Fibroblast of skin of left quadriceps (primary cell): ENCODE results near the gene NVL.
"Not testable (repeated sequence)": the region's sequence is repeated elsewhere in the genome, so short reads cannot be mapped to it uniquely, and the experiment has no call there.

Experiments used
- DNase-seq, 2 experiments: peaks; one replicate each; pipeline ENCODE4 v3.0.0-alpha.2; 2013; ENCODE audit warnings: low read depth in 2 of 2

Gene NVL

DNA sequence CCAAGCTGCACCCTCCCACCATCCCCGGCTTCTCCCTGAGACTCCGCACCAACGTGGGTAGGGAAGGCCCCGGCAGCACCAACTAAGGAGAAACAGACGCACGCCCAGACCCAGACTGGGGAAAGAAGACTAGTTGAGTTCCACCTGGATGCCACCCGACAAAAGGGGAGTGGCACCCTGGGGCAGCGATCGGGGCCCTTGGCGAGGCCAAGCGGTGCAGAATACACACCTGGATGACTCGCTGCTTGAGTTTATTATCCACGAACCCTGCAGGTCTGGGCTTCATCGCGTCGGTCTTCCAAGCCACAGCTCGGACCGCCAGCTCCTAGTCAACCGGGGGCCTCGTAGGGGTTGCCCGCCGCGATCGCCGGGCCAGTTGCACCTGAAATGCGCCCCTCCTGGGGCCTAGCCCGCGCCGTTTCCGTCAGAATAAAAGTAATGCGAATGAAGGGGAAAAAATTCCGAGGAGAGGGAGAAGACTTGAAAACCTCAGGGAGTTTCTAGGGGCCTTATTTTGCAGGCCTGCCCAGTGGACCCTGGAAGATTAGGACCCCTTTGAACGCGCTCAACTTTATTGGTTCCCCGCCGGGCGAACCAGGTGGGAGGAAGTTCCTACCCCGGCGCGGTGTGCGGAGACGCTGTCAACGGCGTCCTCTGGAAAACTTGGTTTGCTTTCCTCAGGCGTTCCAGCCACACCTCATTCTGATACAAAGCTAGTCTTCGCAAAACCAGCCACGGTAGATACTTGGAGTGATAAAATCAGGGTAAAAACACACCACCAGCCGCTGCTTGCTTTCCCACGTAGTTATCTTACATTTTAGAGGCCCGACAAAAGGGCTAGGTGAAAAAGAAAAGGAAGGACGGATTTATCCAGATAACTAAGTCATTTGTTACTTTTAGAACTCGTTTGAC, at the start of gene NVL:
TSS of gene NVL (minus strand) at position 331 of the 912 bp plus-strand sequence. CDS start at position 286, 45 bp downstream.
- DNase-seq: peak; percentile 75 to 80

DNA sequence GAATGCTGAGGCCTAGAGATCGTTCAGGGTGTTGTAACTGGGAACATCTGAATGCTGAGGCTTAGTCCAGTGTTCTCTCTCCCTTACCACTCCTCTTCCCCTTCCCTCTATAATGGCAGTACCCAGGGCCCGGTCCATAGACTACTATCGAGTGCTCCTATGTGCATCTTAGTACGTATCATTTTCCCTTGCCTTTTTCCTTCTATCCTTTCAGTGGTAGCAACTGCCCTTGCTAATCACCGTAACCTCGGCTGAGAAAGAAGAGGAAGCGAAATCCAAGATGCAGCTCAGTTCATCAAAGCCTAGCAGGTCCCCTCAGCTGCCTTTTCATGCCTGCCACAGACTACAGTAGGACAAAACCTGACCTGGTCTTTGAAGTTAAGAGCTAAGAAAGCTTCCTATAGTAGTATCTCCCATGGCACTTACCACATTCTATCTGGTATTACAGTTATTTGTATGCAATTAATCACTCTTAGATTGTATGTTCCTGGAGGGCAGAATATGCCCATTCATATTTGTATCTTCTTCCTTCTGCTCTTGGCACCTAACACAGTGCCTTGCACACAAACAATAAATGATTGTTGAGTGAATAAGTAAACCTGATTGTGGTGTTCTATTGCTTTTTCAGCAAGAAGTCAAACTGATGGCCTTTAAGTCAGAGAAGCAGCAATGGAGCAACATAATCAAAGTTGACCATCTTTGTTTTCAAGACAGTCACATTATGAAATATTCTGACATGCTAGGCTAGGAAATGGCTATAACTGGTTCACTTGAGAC, 49.1 kb upstream of the NVL start:
- DNase-seq: no peak

DNA sequence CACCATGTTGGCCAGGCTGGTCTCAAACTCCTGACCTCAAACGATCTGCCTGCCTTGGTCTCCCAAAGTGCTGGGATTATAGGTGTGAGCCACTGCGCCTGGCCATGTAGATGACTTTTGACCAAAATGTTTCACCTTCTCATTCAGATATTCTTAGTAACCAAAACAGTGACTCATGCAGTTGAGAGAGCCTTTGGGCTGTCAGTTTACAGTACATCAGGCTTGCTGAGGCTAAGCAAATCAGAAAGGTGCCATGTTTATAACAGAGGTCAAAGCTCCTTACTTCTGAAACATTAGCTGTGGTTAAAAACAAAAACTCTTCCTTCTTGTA, 47.7 kb upstream of the NVL start:
- peak in 1 of 2 experiments; percentile 4 for DNase-seq

DNA sequence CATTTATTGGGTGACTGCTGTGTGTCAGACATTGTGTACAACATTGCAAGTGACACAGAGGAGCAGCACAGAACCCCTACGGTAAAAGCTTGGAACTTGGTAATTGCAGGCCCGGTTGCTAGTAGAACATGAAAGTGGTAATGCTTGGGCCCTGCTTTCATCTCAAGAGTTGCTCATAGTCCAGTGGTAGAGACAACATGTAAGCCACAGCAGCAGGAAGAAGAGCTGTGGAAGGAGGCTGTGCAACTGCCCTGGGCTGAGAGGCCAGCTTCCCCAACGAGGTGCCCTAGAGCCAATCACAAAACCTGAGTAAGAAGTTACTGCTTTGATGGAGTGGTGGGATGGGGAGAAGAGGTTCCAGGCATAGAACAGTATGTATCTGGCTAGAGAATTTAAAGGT, 45.1 kb upstream of the NVL start:
- DNase-seq: no peak

DNA sequence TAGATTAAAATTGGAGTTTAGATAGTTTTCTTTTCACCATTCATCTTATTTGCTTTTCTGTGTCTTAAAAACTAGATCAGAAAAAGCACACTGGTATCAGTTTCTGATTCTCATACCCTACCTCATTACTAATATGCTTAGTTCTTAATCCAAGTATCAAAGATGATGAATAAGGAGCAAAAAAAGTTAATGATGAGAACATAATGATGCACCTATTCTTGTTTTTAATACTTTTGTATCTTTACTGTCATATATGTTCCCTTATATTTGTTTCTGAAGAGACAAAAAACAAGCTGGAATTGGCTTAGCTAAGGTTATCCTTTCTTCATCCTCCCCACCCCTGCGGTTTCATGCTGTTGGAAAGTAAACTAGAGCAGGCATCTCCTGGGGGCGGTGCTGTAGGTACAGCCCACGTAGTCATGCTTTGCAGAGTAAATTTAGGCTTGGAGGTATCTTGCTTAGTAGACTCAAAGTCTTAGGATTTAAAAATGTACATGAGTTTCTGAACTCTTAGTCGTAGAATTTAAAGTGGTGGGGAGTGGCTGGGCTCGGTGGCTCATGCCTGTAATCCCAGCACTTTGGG, 43.1 kb upstream of the NVL start:
- no peak for DNase-seq

DNA sequence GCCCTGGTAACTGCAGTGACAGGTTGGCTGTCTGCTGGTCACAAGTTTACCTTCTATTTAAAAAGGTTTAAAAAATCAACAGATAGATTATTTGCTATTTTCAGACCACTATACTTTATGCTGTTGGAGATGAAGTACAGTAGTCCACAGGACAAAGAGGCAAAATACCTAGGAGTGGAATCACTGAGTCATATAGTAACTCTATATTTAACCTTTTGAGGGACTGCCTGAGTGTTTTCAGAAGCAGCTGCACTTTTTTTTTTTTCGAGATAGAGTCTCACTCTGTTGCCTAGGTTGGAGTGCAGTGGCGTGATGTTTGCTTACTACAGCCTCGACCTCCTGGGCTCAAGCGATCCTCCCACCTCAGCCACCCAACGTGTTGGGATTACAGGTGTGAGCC, 38.4 kb upstream of the NVL start:
- no peak for DNase-seq

DNA sequence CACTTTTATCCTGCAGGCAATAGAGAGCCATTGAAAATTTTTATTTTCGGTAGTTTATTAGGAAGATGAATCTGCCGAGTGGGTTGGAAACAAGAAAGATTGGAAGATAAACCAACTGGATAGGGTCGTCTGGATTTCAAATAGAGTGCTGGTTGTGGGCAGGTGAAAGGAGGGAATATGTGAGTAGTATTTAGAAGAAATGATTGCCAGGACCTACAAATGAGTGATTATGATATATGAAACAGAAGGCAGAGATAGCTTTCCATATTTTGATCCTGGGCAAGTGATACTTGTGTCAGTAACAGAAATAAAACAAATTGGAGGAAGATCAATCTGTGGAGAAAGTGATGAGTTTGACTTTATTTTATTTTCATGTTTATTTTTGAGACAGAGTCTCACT, 29.2 kb upstream of the NVL start:
- DNase-seq: no peak

DNA sequence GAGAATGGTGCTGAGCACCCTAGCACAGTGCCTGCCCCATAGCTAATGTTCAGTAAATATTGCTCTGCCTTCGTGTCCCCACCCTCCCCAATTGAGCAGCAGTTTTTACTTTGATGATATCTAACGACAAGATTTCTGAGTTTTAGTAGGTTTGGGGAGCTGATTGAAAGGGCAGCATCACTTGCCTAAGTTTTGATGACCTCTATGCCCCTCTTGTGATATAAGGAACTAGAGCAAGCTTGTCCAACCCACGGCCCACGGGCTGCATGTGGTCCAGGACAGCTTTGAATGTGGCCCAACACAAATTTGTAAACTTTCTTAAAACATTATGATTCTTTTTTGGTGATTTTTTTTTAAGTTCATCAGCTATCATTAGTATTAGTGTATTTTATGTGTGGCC, 28.3 kb upstream of the NVL start:
- DNase-seq: no peak

DNA sequence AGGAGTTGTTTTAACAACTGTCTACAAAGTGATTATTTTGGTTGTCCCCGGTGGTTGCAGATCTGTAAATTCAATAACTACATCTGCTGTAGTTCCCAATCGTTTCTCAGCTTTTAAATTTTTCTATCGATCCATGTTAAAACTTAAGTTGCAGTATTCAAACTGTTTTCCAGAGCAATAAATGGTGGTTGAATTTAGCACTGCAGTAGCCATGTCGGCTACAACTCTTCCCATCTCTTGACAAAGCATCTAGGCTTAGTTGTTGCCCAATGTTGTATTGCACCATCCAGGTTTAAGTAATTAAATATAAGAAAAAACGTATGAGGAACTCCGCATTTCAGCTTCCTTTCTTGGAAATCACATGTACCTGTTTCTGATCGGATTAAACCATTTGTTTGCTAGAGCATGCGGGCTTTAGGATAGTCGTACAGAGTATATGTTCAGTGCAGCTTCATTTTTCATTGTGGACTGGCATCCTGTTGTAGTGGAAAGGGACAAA, 27.7 kb upstream of the NVL start:
- DNase-seq: peak in 1 of 2 experiments; percentile 30

DNA sequence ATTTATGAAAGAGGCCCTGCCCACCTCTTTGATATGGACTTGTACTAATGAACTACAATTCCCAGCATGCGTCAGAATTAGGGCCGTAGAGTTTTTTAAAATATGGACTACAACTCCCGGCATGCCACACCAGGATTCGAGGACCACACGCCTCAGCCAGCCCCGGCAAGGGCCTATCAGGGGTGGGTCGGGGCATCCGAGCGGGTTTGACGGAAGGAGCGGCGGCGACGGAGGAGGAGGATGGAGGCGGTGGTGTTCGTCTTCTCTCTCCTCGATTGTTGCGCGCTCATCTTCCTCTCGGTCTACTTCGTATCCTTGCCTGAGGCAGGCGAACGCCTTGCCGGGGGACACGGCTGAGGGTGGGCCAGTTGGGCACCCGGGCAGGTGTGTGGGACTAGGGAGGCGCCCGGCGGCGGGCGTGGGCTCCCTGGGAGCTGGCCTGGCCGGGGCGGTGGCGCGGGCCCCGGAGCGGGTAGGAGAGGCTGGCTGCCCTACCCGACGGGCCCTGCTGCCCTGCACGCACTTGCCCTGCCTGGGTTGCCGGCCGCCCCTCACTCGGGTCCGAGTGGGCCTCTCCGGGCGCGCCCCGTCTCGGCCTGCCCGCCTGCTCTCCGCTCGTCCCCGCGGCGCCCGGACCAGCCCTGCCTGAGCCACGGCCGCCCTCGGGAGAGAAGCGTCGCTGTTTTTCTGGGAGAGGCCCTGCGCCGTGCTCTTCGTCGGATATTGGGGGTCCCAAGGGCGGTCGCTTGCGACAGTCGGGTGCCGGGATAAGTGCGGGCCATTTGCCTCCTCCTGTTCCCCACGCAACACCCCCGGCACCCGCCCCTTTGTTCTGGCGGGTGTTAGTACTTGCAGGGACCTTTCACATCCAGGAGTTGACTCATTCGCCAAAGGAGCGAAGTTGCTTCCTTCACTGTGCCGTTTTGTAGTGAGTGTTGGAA, 27.0 kb upstream of the NVL start, which contains the start of gene CNIH4:
TSS of gene CNIH4 (plus strand) at position 195 of the 941 bp plus-strand sequence. CDS start at position 241, 46 bp downstream.
- DNase-seq: peak; percentile 91

DNA sequence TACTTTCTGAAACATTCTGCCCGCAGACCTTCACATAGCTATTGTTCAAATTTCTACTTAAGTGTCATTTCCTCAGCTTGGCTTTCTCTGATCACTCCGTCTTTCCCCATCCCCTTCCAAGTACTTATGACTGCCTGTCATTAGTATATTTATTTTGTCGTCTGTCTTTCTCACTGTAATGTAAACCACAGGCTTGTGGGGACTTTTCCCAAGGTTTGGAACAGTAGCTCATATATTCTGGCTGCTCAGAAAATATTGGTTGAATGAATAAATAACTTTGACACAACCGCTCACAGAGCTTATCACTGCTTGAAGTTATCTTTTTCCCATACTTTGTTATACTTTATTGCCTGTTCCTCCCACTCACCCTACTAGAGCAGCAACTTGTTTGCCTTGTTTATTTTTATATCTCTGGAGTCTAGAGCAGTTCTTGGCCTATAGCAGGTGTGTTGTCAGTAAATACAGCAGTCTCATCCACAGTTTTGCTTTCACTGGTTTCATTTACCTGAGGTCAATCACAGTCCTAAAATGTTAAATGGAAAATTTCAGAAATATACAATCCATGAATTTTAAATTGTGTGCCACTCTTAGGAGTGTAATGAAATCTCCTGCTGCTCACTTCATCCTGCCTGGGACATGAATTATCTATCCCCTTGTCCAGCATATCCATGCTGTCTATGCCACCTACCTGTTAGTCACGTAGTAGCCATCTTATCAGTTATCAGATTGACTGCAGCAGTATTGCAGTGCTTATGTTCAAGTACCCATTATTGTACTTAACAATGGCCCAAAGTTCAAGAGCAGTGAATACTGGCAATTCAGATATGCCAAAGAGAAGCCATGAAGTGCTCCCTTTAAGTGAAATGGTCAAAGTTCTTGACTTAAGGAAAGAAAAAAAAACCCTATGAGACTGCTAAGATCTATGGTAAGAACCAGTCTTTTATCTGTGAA, 24.3 kb upstream of the NVL start:
- DNase-seq: no peak

DNA sequence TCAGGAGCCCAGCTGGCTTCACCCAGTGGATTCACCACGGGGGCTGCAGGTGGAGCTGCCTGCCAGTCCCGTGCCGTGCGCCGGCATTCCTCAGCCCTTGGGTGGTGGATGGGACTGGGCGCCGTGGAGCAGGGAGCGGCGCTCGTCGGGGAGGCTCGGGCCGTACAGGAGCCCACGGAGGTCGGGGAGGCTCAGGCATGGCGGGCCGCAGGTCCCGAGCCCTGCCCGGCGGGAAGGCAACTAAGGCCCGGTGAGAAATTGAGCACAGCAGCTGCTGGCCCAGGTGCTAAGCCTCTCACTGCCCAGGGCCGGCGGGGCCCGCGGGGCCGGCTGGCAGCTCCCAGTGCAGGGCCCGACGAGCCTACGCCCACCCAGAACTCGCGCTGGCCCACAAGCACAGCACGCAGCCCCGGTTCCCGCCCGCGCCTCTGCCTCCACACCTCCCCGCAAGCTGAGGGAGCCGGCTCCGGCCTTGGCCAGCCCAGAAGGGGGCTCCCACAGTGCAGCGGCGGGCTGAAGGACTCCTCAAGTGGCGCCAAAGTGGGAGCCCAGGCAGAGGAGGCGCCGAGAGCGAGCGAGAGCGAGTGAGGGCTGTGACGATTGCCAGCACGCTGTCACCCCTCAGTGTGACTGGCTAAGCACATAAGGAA, 22.6 kb upstream of the NVL start:
- not testable (repeated sequence) for DNase-seq

DNA sequence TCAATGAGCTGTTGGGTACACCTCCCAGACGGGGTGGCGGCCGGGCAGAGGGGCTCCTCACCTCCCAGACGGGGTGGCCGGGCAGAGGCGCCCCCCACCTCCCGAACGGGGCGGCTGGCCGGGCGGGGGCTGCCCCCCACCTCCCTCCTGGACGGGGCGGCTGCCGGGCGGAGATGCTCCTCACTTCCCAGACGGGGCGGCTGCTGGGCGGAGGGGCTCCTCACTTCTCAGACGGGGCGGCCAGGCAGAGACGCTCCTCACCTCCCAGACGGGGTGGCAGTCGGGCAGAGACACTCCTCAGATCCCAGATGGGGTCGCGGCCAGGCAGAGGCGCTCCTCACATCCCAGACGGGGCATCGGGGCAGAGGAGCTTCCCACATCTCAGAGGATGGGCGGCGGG, 19.7 kb upstream of the NVL start:
- not testable (repeated sequence) for DNase-seq

DNA sequence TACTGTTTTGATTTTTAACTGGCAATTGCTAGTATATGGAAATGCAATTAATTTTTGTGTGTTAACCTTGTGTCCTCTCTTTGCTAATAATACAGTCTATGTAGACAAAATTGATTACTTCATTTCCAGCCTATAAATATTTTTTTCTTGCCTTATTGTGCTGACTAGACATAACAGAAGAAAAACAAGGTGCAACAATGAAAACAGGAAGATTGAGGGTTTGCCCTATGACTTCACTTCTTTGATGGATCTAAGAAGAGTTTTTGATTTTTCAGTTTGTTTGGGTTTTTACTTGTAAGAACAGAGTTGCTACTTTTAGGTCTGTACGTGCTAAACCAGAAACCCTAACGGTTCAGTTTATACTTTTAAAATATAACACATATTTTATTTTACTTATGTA, 18.2 kb upstream of the NVL start:
- no peak for DNase-seq

DNA sequence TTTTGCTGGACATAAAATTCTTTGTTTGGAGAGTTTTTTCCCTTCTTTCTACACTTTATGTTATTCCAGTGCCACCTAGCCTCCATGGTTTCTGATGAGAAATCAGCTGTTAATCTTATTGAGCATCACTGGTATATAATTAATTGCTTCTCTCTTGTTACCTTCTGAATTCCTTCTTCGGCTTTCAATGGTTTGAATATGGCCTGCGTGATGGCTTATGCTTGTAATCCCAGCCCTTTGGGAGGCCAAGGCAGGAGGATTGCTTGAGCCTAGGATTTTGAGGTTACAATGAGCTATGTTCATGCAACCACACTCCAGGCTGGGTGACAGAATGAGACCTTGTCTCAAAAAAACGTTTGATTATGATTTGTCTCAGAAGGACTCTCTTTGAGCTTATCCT, 13.7 kb upstream of the NVL start:
- no peak for DNase-seq

DNA sequence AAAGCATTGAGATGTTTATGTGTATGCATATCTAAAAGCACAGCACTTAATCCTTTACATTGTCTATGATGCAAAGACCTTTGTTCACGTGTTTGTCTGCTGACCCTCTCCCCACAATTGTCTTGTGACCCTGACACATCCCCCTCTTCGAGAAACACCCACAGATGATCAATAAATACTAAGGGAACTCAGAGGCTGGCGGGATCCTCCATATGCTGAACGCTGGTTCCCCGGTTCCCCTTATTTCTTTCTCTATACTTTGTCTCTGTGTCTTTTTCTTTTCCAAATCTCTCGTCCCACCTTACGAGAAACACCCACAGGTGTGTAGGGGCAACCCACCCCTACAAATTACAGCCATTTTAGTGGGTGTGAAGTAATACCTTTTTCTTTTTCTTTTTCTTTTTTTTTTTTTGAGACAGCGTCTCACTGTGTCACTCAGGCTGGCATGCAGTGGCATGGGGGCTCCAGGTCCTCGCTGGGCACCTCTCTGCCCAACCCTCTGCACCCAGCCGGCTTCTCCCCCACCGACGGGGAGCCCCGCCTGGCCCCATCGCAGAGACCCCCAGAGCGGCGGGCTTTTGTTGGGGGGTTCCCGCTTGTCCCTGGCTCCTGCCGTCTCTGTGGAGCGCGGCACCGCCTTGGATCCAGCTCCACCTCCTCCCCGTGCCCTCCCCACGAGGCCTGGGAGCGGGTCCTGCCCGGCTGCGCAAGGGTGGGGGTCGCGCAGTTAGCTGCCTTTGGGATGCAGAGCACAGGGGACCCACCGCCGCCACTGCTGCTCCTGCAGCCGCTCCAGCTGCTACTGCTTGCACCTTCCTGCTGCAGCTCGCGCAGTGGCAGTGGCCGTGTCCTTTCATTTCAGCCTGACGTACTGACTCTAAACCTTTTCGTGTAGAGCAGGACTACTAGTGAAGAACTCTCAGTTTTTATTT, 10.7 kb upstream of the NVL start:
- DNase-seq: not testable (repeated sequence)

DNA sequence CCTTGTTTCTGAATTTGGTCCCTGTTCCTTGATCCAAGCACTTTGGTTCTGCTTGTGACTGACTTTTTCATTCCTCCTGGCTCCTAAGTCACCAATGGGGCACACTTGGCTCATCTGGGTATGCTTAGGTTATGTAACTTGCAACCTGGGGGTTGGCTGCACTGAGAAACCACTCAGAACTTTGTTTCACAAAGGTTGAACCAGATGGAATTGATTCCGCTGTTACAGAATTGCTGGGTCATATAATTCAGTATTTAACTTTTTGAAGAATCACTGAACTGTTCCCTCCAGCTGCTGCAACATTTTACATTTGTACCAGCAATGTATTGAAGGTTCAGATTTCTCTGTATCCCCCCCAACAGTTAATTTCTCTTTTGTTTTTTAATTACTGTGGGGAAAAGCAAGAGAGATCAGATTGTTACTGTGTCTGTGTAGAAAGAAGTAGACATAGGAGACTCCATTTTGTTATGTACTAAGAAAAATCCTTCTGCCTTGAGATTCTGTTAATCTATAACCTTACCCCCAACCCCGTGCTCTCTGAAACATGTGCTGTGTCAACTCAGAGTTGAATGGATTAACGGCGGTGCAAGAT, 9.6 kb upstream of the NVL start:
- DNase-seq: no peak
